Fibroblast of peridontal ligament (primary cell): ENCODE results near the gene SYNE2.

Experiments
- DNase-seq: peaks from one replicate; pipeline ENCODE4 v3.0.0-alpha.2; 2010; ENCODE audit errors: extremely low read depth

Gene SYNE2

GRCh38 chr14:63874223-63874622, 21.4 kb downstream of the SYNE2 start:
- DNase-seq, result no peak

GRCh38 chr14:63875311-63875710, 22.5 kb downstream of the SYNE2 start:
- peak; percentile 38 for DNase-seq

GRCh38 chr14:63877550-63877939, 24.7 kb downstream of the SYNE2 start:
- no peak for DNase-seq

- DNase-seq, result no peak
Observed at GRCh38 chr14:63878052-63878451, 25.2 kb downstream of the SYNE2 start.

- no peak for DNase-seq
Observed at GRCh38 chr14:63878792-63879191, 26.0 kb downstream of the SYNE2 start.

- DNase-seq, result no peak
Observed at GRCh38 chr14:63881926-63882325, 29.1 kb downstream of the SYNE2 start.

GRCh38 chr14:63887899-63888298, 35.1 kb downstream of the SYNE2 start:
- no peak for DNase-seq

- no peak for DNase-seq
Observed at GRCh38 chr14:63890553-63890952, 37.7 kb downstream of the SYNE2 start.

- peak; percentile 10 for DNase-seq
Observed at GRCh38 chr14:63891148-63891975, 38.6 kb downstream of the SYNE2 start.

- DNase-seq, result no peak
Observed at GRCh38 chr14:63892265-63892664, 39.5 kb downstream of the SYNE2 start.

GRCh38 chr14:63893701-63894458, 41.1 kb downstream of the SYNE2 start:
- peak; percentile 94 for DNase-seq

GRCh38 chr14:63895510-63895909, 42.7 kb downstream of the SYNE2 start:
- no peak for DNase-seq

- DNase-seq, result peak; percentile 95
Observed at GRCh38 chr14:63896278-63896720, 43.5 kb downstream of the SYNE2 start.

GRCh38 chr14:63897721-63898163, 44.9 kb downstream of the SYNE2 start:
- DNase-seq, result peak; percentile 91

- no peak for DNase-seq
Observed at GRCh38 chr14:63899953-63900352, 47.1 kb downstream of the SYNE2 start.

GRCh38 chr14:63901434-63902085, 48.8 kb downstream of the SYNE2 start:
- DNase-seq, result peak; percentile 97

GRCh38 chr14:63902375-63902976, 49.7 kb downstream of the SYNE2 start:
- no peak for DNase-seq

- no peak for DNase-seq
Observed at GRCh38 chr14:63904724-63905123, 51.9 kb downstream of the SYNE2 start.

- DNase-seq, result peak; percentile 19
Observed at GRCh38 chr14:63905370-63905769, 52.6 kb downstream of the SYNE2 start.

GRCh38 chr14:63908667-63909264, 56.0 kb downstream of the SYNE2 start:
- peak; percentile 24 for DNase-seq

GRCh38 chr14:63909984-63910383, 57.2 kb downstream of the SYNE2 start:
- peak; percentile 58 for DNase-seq
